ENCODE data around the gene TFEB.

Gene TFEB

GRCh38 chr6:41680182-41680965 lies 55.0 kb downstream of the TFEB start:
- H3K9me3 ChIP-seq (replicated peaks; ENCODE audit: low read length): no peaks in the 10 kb centered on the region
- no peaks in the 10 kb centered on the region for H3K27me3 ChIP-seq (ENCODE audit: control insufficient read depth, insufficient read depth, low read length)

DNA sequence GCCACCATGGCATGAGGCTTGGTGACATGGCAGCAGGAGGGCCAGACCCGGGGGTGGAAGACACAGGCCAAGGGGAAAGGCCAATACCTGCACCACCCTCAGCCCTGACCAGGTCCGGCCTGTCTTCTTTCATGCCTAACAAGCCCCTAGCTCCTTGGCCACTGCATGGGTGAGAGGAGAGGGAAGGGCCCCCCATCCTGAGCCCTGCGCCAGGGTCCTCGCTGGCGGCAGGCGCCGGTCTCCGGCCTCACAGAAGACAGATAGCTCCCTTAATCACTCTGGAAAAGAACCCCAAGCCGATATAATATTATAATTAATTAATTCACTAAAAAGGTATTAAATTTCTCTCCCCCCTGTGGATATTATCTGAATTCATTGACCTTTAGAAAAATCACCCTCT lies 55.7 kb downstream of the TFEB start:
- Histone ChIP-seq H3K4me3 (ENCODE audit: low read length) (no peak overlapping the region), H3K27me3 (ENCODE audit: control insufficient read depth, insufficient read depth, low read length) (no peaks in the 10 kb centered on the region), H3K9me3 (replicated peaks; ENCODE audit: low read length) (no peaks in the 10 kb centered on the region), H3K4me2 (ENCODE audit: low read length) (no peak overlapping the region), H3K4me1 (ENCODE audit: control insufficient read depth, insufficient read depth, low read length) (peaks cover 10% of the 10 kb centered on the region), H3K36me3 (ENCODE audit: insufficient read depth, low read length) (no peaks in the 10 kb centered on the region), H3K9ac (ENCODE audit: low read depth, low read length) (no peak overlapping the region)

More at GRCh38 chr6:41680182-41680965, 55.0 kb downstream of the TFEB start:
- H3K4me3 ChIP-seq (ENCODE audit: low read length): no peak overlapping the region
- peaks cover 10% of the 10 kb centered on the region for H3K4me1 ChIP-seq (ENCODE audit: control insufficient read depth, insufficient read depth, low read length)
- no peak overlapping the region for H3K9ac ChIP-seq (ENCODE audit: low read depth, low read length)
- no peaks in the 10 kb centered on the region for H3K36me3 ChIP-seq (ENCODE audit: insufficient read depth, low read length)
- H3K4me2 ChIP-seq (ENCODE audit: low read length): no peak overlapping the region

DNA sequence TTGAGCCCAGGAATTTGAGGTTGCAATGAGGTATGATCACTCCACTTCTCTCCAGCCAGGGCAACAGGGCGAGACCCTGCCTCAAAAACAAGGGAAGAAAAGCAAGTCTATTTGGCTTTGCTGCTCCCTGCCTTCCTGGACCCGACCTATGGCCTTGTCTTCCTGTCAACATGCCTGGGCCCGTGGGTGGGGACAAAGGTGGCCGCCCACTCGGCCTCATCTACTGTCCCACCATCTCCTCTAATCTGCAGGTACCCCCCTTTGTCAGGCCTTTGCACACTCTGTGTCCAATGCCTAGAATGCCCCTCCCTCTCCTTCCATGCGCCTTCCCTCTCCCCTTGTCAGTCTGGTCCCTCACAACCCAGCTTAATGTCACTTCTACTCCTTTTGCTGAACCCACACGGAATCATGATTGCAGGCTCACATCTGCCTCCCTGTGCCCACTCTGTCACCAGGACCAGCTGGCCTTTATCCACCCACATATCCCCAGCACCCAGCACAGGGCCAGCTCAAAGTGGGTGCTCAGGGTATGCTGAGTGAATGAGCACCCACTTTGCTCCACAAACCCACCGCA lies 56.8 kb downstream of the TFEB start:
- no peak overlapping the region for H3K9ac ChIP-seq (ENCODE audit: low read depth, low read length)
- no peaks in the 10 kb centered on the region for H3K9me3 ChIP-seq (replicated peaks; ENCODE audit: low read length)
- no peaks in the 10 kb centered on the region for H3K36me3 ChIP-seq (ENCODE audit: insufficient read depth, low read length)
- no peak overlapping the region for H3K4me2 ChIP-seq (ENCODE audit: low read length)
- H3K4me1 ChIP-seq (ENCODE audit: control insufficient read depth, insufficient read depth, low read length): peaks cover 8% of the 10 kb centered on the region
- peaks cover 8% of the 10 kb centered on the region for H3K27me3 ChIP-seq (ENCODE audit: control insufficient read depth, insufficient read depth, low read length)
- H3K4me3 ChIP-seq (ENCODE audit: low read length): no peak overlapping the region

DNA sequence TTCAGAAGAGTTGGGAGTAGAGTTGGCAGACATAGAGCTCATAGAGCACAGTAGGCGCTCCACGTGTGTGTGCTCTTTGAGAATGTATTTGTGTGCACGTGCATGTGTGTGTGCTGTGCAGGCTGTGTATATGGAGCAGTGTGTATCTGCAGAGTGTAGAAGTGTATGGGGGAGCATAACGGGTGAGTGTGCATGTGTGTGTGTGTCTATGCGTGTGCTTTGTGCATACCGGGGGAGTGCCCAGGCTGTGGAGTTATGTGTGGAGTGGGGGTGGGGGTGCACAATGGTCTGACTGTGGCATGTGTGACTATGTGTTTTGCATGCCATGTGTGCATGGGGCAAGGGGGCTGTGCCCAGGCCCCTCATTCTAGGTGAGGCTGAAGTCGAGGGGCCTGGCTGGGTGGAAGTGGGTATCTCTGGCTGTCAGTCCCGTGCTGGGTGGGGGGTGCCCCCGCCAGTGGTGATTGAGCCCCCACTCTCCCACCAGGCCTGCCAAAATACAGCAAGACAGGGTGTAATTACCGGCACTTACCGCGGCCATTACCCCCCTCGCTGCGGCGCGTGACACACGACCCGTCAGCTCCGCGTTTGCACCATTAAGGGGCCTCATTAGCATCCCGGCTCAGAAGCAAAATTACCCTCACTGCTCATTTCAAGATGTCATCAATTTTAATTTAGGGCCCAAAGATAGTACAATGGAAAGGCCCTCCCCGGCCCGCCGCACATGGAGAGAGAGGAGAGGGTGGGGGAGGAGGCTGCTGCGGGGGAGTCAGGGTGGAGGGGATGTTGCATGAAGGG lies 58.1 kb downstream of the TFEB start:
- H3K4me1 ChIP-seq (ENCODE audit: control insufficient read depth, insufficient read depth, low read length): peaks cover 3% of the 10 kb centered on the region
- H3K27me3 ChIP-seq (ENCODE audit: control insufficient read depth, insufficient read depth, low read length): peaks cover 12% of the 10 kb centered on the region

DNA sequence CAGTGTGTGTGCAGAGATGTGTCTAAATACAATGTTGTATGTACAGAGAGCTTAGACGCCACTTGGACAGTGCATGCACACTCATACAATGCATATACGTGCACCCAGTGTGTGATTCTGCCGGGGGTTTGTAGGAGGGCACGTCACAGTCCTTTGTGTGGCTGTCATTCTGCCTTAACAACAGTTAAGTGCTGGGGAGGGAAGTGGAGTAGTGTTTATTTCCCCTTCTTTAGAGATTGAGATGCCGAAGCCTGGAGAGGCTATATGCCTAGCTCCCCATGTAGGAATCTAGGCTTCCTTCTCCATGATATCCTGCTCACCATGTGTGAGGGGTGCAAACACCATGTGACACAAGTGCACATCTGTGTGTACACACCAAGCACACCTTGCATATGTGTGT lies 59.0 kb downstream of the TFEB start:
- peaks cover 21% of the 10 kb centered on the region for H3K27me3 ChIP-seq (ENCODE audit: control insufficient read depth, insufficient read depth, low read length)

More for the DNA sequence above, 58.1 kb downstream of the TFEB start:
- Histone ChIP-seq H3K4me2 (ENCODE audit: low read length) (no peak overlapping the region), H3K36me3 (ENCODE audit: insufficient read depth, low read length) (no peaks in the 10 kb centered on the region), H3K9me3 (replicated peaks; ENCODE audit: low read length) (no peaks in the 10 kb centered on the region), H3K9ac (ENCODE audit: low read depth, low read length) (no peak overlapping the region), H3K4me3 (ENCODE audit: low read length) (no peak overlapping the region)

DNA sequence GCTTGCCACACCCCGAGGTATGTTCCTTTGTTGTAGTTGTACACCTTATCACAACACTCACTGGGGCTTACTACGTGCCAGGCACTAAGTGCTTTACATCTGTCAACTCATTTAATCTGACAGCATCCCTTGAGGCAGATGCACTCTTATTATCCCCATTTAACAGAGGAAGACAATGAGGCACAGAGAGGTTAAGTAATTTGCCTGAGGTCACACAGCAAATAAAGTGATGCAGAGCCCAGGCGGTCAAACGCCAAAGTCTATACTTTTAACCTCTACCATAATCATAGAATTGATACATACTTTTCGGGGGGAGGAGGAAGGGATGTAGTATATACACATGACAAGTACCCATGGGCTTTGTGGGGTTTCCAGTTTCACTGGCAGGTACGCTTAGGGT lies 59.4 kb downstream of the TFEB start:
- H3K9me3 ChIP-seq (replicated peaks; ENCODE audit: low read length): no peaks in the 10 kb centered on the region
- no peaks in the 10 kb centered on the region for H3K4me1 ChIP-seq (ENCODE audit: control insufficient read depth, insufficient read depth, low read length)
- no peak overlapping the region for H3K9ac ChIP-seq (ENCODE audit: low read depth, low read length)
- H3K27me3 ChIP-seq (ENCODE audit: control insufficient read depth, insufficient read depth, low read length): peaks cover 25% of the 10 kb centered on the region
- no peak overlapping the region for H3K4me2 ChIP-seq (ENCODE audit: low read length)
- H3K4me3 ChIP-seq (ENCODE audit: low read length): no peak overlapping the region
- H3K36me3 ChIP-seq (ENCODE audit: insufficient read depth, low read length): no peaks in the 10 kb centered on the region

More for the DNA sequence above, 59.0 kb downstream of the TFEB start:
- Histone ChIP-seq H3K9me3 (replicated peaks; ENCODE audit: low read length) (no peaks in the 10 kb centered on the region), H3K36me3 (ENCODE audit: insufficient read depth, low read length) (no peaks in the 10 kb centered on the region), H3K4me2 (ENCODE audit: low read length) (no peak overlapping the region), H3K9ac (ENCODE audit: low read depth, low read length) (no peak overlapping the region), H3K4me3 (ENCODE audit: low read length) (no peak overlapping the region), H3K4me1 (ENCODE audit: control insufficient read depth, insufficient read depth, low read length) (no peaks in the 10 kb centered on the region)

DNA sequence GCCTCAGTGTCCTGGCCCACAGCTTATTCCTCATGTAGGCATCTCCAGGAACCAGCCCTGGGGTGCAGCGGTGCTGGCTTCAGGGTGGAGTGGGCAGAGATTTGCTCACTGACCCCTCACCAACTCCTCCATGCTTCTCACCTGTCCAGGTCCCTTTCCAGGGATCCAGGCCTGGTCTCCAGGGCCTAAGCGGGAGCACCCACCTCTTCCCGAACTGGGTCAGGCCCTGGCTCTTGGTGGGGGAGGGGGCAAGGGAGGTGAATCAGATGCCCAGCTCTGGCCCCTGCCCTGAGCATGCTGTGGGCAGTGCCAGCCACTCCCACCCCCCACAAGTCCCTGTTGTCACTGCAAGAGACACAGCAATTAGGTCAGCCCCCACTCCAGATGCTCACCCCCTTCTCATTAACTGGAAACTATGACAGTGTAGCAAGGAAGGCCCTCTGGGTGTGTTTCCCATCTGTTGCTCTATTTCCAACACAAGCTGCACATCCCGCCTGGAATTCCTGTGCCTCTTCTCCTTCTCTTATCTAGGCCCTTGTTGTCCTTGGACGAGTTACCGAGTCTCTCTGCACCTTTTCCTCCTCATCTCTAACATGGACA lies 60.1 kb downstream of the TFEB start:
- no peaks in the 10 kb centered on the region for H3K9me3 ChIP-seq (replicated peaks; ENCODE audit: low read length)
- peaks cover 31% of the 10 kb centered on the region for H3K27me3 ChIP-seq (ENCODE audit: control insufficient read depth, insufficient read depth, low read length)
- no peak overlapping the region for H3K9ac ChIP-seq (ENCODE audit: low read depth, low read length)
- no peaks in the 10 kb centered on the region for H3K4me1 ChIP-seq (ENCODE audit: control insufficient read depth, insufficient read depth, low read length)
- H3K4me2 ChIP-seq (ENCODE audit: low read length): no peak overlapping the region
- H3K4me3 ChIP-seq (ENCODE audit: low read length): no peak overlapping the region
- H3K36me3 ChIP-seq (ENCODE audit: insufficient read depth, low read length): no peaks in the 10 kb centered on the region

GRCh38 chr6:41674231-41675000 lies 61.0 kb downstream of the TFEB start:
- Histone ChIP-seq H3K9me3 (replicated peaks; ENCODE audit: low read length) (no peaks in the 10 kb centered on the region), H3K9ac (ENCODE audit: low read depth, low read length) (no peak overlapping the region), H3K4me1 (ENCODE audit: control insufficient read depth, insufficient read depth, low read length) (no peaks in the 10 kb centered on the region), H3K27me3 (ENCODE audit: control insufficient read depth, insufficient read depth, low read length) (peaks cover 31% of the 10 kb centered on the region), H3K36me3 (ENCODE audit: insufficient read depth, low read length) (no peaks in the 10 kb centered on the region), H3K4me3 (ENCODE audit: low read length) (no peak overlapping the region), H3K4me2 (ENCODE audit: low read length) (no peak overlapping the region)

- Histone ChIP-seq H3K4me3 (ENCODE audit: low read length) (no peak overlapping the region), H3K36me3 (ENCODE audit: insufficient read depth, low read length) (no peaks in the 10 kb centered on the region), H3K9me3 (replicated peaks; ENCODE audit: low read length) (no peaks in the 10 kb centered on the region), H3K27me3 (ENCODE audit: control insufficient read depth, insufficient read depth, low read length) (peaks cover 36% of the 10 kb centered on the region), H3K9ac (ENCODE audit: low read depth, low read length) (no peak overlapping the region), H3K4me2 (ENCODE audit: low read length) (no peak overlapping the region), H3K4me1 (ENCODE audit: control insufficient read depth, insufficient read depth, low read length) (no peaks in the 10 kb centered on the region)
Measured at GRCh38 chr6:41673704-41674000, 61.8 kb downstream of the TFEB start.

GRCh38 chr6:41672816-41673703 lies 62.3 kb downstream of the TFEB start:
- no peak overlapping the region for H3K4me3 ChIP-seq (ENCODE audit: low read length)
- no peak overlapping the region for H3K4me2 ChIP-seq (ENCODE audit: low read length)
- H3K4me1 ChIP-seq (ENCODE audit: control insufficient read depth, insufficient read depth, low read length): no peaks in the 10 kb centered on the region
- peaks cover 36% of the 10 kb centered on the region for H3K27me3 ChIP-seq (ENCODE audit: control insufficient read depth, insufficient read depth, low read length)
- H3K9ac ChIP-seq (ENCODE audit: low read depth, low read length): no peak overlapping the region
- no peaks in the 10 kb centered on the region for H3K9me3 ChIP-seq (replicated peaks; ENCODE audit: low read length)
- no peaks in the 10 kb centered on the region for H3K36me3 ChIP-seq (ENCODE audit: insufficient read depth, low read length)
